T-cell (primary cell): ENCODE data around the gene PYCR2. TPM values are rescaled to one million over a fixed set of nuclear protein-coding genes. Genes with fewer than 3 reads are reported as not detected.
A peak's percentile ranks its signal among the peaks of the same experiment; 100 is the strongest.

Experiments
- ATAC-seq, 4 experiments: fragments of 200-7000 bp in 3 of 4; fragments of 150-1000 bp in 1 of 4; cut with Tn5 transposase; replicated peaks in 1 of 4; 1 replicate in 3 of 4; 2 replicates in 1 of 4; pipeline ENCODE4 v1.10.0; 2021; ENCODE audit warnings: moderate library complexity in 3 of 4, mild to moderate bottlenecking in 2 of 4, moderate number of reproducible peaks in 1 of 4
- CTCF ChIA-PET, 2 donors: fragments of 300-600 bp; sonication (Branson Sonifier 250); formaldehyde crosslinking; loops; one replicate each; lab custom pipeline; 2022; ENCODE audit warnings: antibody characterized with exemption in 2 of 2; lab: Charles Lee
- POLR2A ChIA-PET, 2 donors: fragments of 300-600 bp; sonication (Branson Sonifier 250); formaldehyde crosslinking; loops; one replicate each; lab custom pipeline; 2022; ENCODE audit warnings: antibody characterized with exemption in 2 of 2; lab: Charles Lee
- DNase-seq, 35 experiments: peaks; one replicate each; pipeline versions ENCODE4 v3.0.0 to v3.0.0-alpha.2; 2013 to 2023
- H3K27ac ChIP-seq: one replicate; pipeline ENCODE4 v1.5.1; 2013; ENCODE audit warnings: low read length
- H3K27me3 ChIP-seq, 2 experiments: replicated peaks in 1 of 2; 1 replicate in 1 of 2; 2 replicates in 1 of 2; pipeline versions ENCODE4 v1.6.1 to v1.7.0; 2013; ENCODE audit warnings: low read length in 1 of 2, mixed read lengths in 1 of 2; ENCODE audit not compliant: control insufficient read depth in 2 of 2, insufficient read depth in 2 of 2; ENCODE audit errors: extremely low read depth in 1 of 2
- H3K36me3 ChIP-seq, 2 donors: 1 replicate in 1 of 2; 2 replicates in 1 of 2; pipeline versions ENCODE4 v1.6.1 to v1.7.0; 2013; ENCODE audit warnings: low read length in 1 of 2; ENCODE audit not compliant: control insufficient read depth in 2 of 2, insufficient read depth in 1 of 2; ENCODE audit errors: extremely low read depth in 1 of 2
- H3K4me1 ChIP-seq, 2 experiments: 1 replicate in 1 of 2; 2 replicates in 1 of 2; pipeline versions ENCODE4 v1.6.1 to v1.7.0; 2013; ENCODE audit warnings: low read length in 2 of 2, mixed read lengths in 1 of 2; ENCODE audit not compliant: insufficient read depth in 2 of 2, control insufficient read depth in 1 of 2; ENCODE audit errors: extremely low read depth in 1 of 2
- H3K4me3 ChIP-seq, 2 donors: 1 replicate in 1 of 2; 2 replicates in 1 of 2; pipeline versions ENCODE4 v1.5.1 to v1.7.0; 2013; ENCODE audit warnings: mild to moderate bottlenecking in 2 of 2, low read length in 1 of 2, moderate library complexity in 1 of 2; ENCODE audit not compliant: control insufficient read depth in 1 of 2; ENCODE audit errors: extremely low read depth in 1 of 2
- H3K9me3 ChIP-seq: 2 replicates; pipeline ENCODE4 v1.7.0; 2013
- H3K27ac Mint-ChIP-seq, 2 donors: one replicate each; pipeline ENCODE4 v1.8.0; 2020 to 2021; ENCODE audit warnings: mild to moderate bottlenecking in 2 of 2, mixed read lengths in 2 of 2
- H3K27me3 Mint-ChIP-seq, 2 donors: one replicate each; pipeline ENCODE4 v1.8.0; 2021 to 2022; ENCODE audit warnings: mixed read lengths in 2 of 2
- H3K36me3 Mint-ChIP-seq: one replicate; pipeline ENCODE4 v1.8.0; 2021; ENCODE audit warnings: mixed read lengths
- H3K4me1 Mint-ChIP-seq, 3 donors: one replicate each; pipeline ENCODE4 v1.8.0; 2020 to 2022; ENCODE audit warnings: mixed read lengths in 3 of 3, mild to moderate bottlenecking in 1 of 3
- H3K4me3 Mint-ChIP-seq, 3 donors: one replicate each; pipeline ENCODE4 v1.8.0; 2020 to 2022; ENCODE audit warnings: mild to moderate bottlenecking in 3 of 3, mixed read lengths in 3 of 3, moderate library complexity in 3 of 3
- H3K9me3 Mint-ChIP-seq, 3 donors: one replicate each; pipeline ENCODE4 v1.8.0; 2020 to 2022; ENCODE audit warnings: mixed read lengths in 3 of 3
- WGBS: methylation state at CpG from one replicate; pipeline ENCODE4 v1.1.5; 2013; ENCODE audit warnings: missing lambda C conversion rate; ENCODE audit not compliant: insufficient coverage; 5-methylcytosine and 5-hydroxymethylcytosine counted together
- total RNA-seq, 35 experiments: library from RNA in 6 of 35; stranded (reverse) in 6 of 35; fragments of 120-200 nt in 1 of 35; gene quantifications; one replicate each; pipeline versions ENCODE4 v1.2.1 to v1.2.4 and lab custom pipeline; 2013 to 2026

Gene PYCR2
- total RNA-seq, 5 donors from 2014 or later (not counting 1 experiment from before 2014, with no cell fraction given): 54.4 to 138 (median 126) TPM

GRCh38 chr1:225945564-225945963, 21.5 kb upstream of the PYCR2 start:
- CTCF ChIA-PET: interaction anchor here in 1 of 2 donors (1.1 kb wide), 1 partner anchor 18 kb away, joined by 3 read pairs; no protein-coding TSS in a partner anchor
- H3K27ac Mint-ChIP-seq: no peak overlapping the region
- H3K4me3 ChIP-seq: no peak overlapping the region
- ATAC-seq: no peak
- no peak for DNase-seq
- peaks cover 10 to 15% (median 11%) of the 10 kb centered on the region in 3 donors for H3K4me1 Mint-ChIP-seq
- peaks cover under 1 to 13% of the 10 kb centered on the region in 2 donors for H3K27me3 Mint-ChIP-seq
- peaks cover 2 to 13% of the 10 kb centered on the region in 2 experiments for H3K4me1 ChIP-seq
- H3K9me3 Mint-ChIP-seq: no peaks in the 10 kb centered on the region
- no peak overlapping the region for H3K27ac ChIP-seq
- 94% methylated on average over 2 of the region's 4 CpGs for WGBS
- H3K4me3 Mint-ChIP-seq: no peak overlapping the region
- no peaks in the 10 kb centered on the region for H3K9me3 ChIP-seq
- H3K36me3 ChIP-seq: no peaks in the 10 kb centered on the region
- POLR2A ChIA-PET: no interaction called here
- peaks cover 0 to 13% of the 10 kb centered on the region in 2 experiments for H3K27me3 ChIP-seq
- no peaks in the 10 kb centered on the region for H3K36me3 Mint-ChIP-seq

GRCh38 chr1:225944951-225945350, 20.9 kb upstream of the PYCR2 start:
- peak; percentile 45 to 83 (median 66) for ATAC-seq
- CTCF ChIA-PET: interaction anchor here in 1 of 2 donors (1.1 kb wide), 1 partner anchor 19 kb away, joined by 3 read pairs; no protein-coding TSS in a partner anchor
- Histone ChIP-seq H3K4me3 (no peak overlapping the region), H3K27me3 (peaks cover 0 to 10% of the 10 kb centered on the region in 2 experiments), H3K9me3 (no peaks in the 10 kb centered on the region), H3K27ac (no peak overlapping the region), H3K4me1 (peaks cover 2 to 13% of the 10 kb centered on the region in 2 experiments), H3K36me3 (no peaks in the 10 kb centered on the region)
- POLR2A ChIA-PET: no interaction called here
- H3K27me3 Mint-ChIP-seq: peaks cover 0 to 8% of the 10 kb centered on the region in 2 donors
- H3K27ac Mint-ChIP-seq: no peak overlapping the region
- H3K9me3 Mint-ChIP-seq: no peaks in the 10 kb centered on the region
- 42% methylated on average over 2 of the region's 7 CpGs for WGBS
- DNase-seq: no peak
- peak overlapping the region in 1 of 3 donors; percentile 56 for H3K4me3 Mint-ChIP-seq
- no peaks in the 10 kb centered on the region for H3K36me3 Mint-ChIP-seq
- H3K4me1 Mint-ChIP-seq: peaks cover 10 to 18% (median 11%) of the 10 kb centered on the region in 3 donors

- Histone ChIP-seq H3K4me3 (no peak overlapping the region), H3K36me3 (no peaks in the 10 kb centered on the region), H3K27me3 (peaks cover 0 to 7% of the 10 kb centered on the region in 2 experiments), H3K9me3 (no peaks in the 10 kb centered on the region), H3K4me1 (peaks cover 2 to 13% of the 10 kb centered on the region in 2 experiments), H3K27ac (no peak overlapping the region)
- ATAC-seq (no peak), DNase-seq (no peak)
- H3K27ac Mint-ChIP-seq: no peak overlapping the region
- peaks cover 0 to 8% of the 10 kb centered on the region in 2 donors for H3K27me3 Mint-ChIP-seq
- CTCF ChIA-PET: no interaction called here
- no peaks in the 10 kb centered on the region for H3K36me3 Mint-ChIP-seq
- POLR2A ChIA-PET: no interaction called here
- peaks cover 10 to 18% (median 11%) of the 10 kb centered on the region in 3 donors for H3K4me1 Mint-ChIP-seq
- no CpG with 5 or more reads among the region's 2 CpGs for WGBS
- H3K9me3 Mint-ChIP-seq: no peaks in the 10 kb centered on the region
- H3K4me3 Mint-ChIP-seq: peak overlapping the region in 1 of 3 donors; percentile 56
Measured at GRCh38 chr1:225944387-225944786, 20.3 kb upstream of the PYCR2 start.

- no CpG with 5 or more reads among the region's 4 CpGs for WGBS
- Histone ChIP-seq H3K9me3 (no peaks in the 10 kb centered on the region), H3K4me3 (no peak overlapping the region), H3K27me3 (peaks cover 0 to 9% of the 10 kb centered on the region in 2 experiments), H3K36me3 (no peaks in the 10 kb centered on the region), H3K4me1 (peaks cover 2 to 13% of the 10 kb centered on the region in 2 experiments), H3K27ac (no peak overlapping the region)
- Mint-ChIP-seq H3K4me1 (peaks cover 10 to 18% (median 11%) of the 10 kb centered on the region in 3 donors), H3K36me3 (no peaks in the 10 kb centered on the region), H3K27me3 (peaks cover 0 to 8% of the 10 kb centered on the region in 2 donors), H3K27ac (no peak overlapping the region), H3K4me3 (no peak overlapping the region), H3K9me3 (no peaks in the 10 kb centered on the region)
- CTCF ChIA-PET: no interaction called here
- ATAC-seq (no peak), DNase-seq (no peak)
- POLR2A ChIA-PET: no interaction called here
Measured at GRCh38 chr1:225943582-225943981, 19.5 kb upstream of the PYCR2 start.

- Mint-ChIP-seq H3K4me1 (peaks cover 10 to 18% (median 11%) of the 10 kb centered on the region in 3 donors), H3K27me3 (peaks cover 0 to 7% of the 10 kb centered on the region in 2 donors), H3K36me3 (no peaks in the 10 kb centered on the region), H3K27ac (no peak overlapping the region), H3K4me3 (no peak overlapping the region), H3K9me3 (no peaks in the 10 kb centered on the region)
- Histone ChIP-seq H3K27ac (no peak overlapping the region), H3K4me3 (no peak overlapping the region), H3K36me3 (no peaks in the 10 kb centered on the region), H3K27me3 (peaks cover 0 to 9% of the 10 kb centered on the region in 2 experiments), H3K9me3 (no peaks in the 10 kb centered on the region), H3K4me1 (peaks cover 2 to 13% of the 10 kb centered on the region in 2 experiments)
- ChIA-PET POLR2A (interaction anchor here (0.5 to 0.7 kb wide), 2 partner anchors 25 to 170 kb away, joined by 5 to 7 read pairs; no protein-coding TSS in a partner anchor), CTCF (interaction anchor here in 1 of 2 donors (0.6 kb wide), 1 partner anchor 21 kb away, joined by 4 read pairs; no protein-coding TSS in a partner anchor)
- DNase-seq (no peak), ATAC-seq (no peak)
- WGBS: no CpG with 5 or more reads among the region's 7 CpGs
Measured at GRCh38 chr1:225942574-225942973, 18.5 kb upstream of the PYCR2 start.

GRCh38 chr1:225941942-225942222, 17.8 kb upstream of the PYCR2 start:
- H3K36me3 Mint-ChIP-seq: no peaks in the 10 kb centered on the region
- H3K4me3 ChIP-seq: no peak overlapping the region
- CTCF ChIA-PET: no interaction called here
- H3K4me1 Mint-ChIP-seq: peaks cover 10 to 18% (median 11%) of the 10 kb centered on the region in 3 donors
- no CpG with 5 or more reads among the region's 1 CpG for WGBS
- ATAC-seq (no peak), DNase-seq (no peak)
- no peak overlapping the region for H3K4me3 Mint-ChIP-seq
- H3K9me3 Mint-ChIP-seq: no peaks in the 10 kb centered on the region
- H3K4me1 ChIP-seq: peaks cover 2 to 13% of the 10 kb centered on the region in 2 experiments
- H3K36me3 ChIP-seq: no peaks in the 10 kb centered on the region
- peaks cover 0 to 9% of the 10 kb centered on the region in 2 experiments for H3K27me3 ChIP-seq
- POLR2A ChIA-PET: no interaction called here
- H3K27ac ChIP-seq: no peak overlapping the region
- no peak overlapping the region for H3K27ac Mint-ChIP-seq
- H3K27me3 Mint-ChIP-seq: peaks cover 0 to 3% of the 10 kb centered on the region in 2 donors
- no peaks in the 10 kb centered on the region for H3K9me3 ChIP-seq
